Measurements from ENCODE around the gene JPH2. TPM values are rescaled to one million over a fixed set of nuclear protein-coding genes. Genes with fewer than 3 reads are reported as not detected.

The JPH2 gene
- total RNA-seq, 1 experiment from 2014 or later = 15.8 TPM

DNA sequence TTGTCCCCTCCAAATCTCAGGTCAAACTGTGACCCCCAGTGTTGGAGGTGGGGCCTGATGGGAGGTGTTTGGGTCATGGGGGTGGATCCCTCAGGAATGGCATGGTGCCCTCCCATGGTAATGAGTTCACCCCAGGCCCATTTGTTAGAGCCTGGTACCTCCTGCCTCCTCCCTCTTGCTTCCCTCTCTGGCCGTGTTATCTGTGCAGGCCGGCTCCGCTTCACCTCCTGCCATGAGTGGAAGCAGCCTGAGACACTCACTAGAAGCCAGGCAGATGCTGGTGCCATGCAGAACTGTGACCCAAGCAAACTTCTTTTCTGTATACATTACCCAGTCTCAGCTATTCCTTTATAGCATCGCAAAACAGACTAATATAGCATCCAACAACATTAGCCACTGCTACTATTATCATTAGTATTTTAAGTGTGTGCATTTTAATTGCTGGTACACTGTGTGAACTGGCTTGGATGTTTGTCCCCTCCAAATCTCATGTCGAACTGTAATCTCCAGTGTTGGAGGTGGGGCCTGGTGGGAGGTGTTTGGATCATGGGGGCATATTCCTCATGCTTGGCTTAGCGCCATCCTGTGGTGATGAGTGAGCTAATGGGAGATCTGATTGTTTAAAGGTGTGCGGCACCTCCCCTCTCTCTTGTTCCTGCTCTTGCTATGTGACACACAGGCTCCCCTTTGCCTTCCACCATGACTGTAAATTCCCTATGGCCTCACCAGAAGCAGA is 35.8 kb upstream of the JPH2 start:
- POLR2A ChIA-PET (ENCODE audit: unreplicated experiment) = no interaction called here
- BruUV-seq (replicated peaks) = no TSS peak

DNA sequence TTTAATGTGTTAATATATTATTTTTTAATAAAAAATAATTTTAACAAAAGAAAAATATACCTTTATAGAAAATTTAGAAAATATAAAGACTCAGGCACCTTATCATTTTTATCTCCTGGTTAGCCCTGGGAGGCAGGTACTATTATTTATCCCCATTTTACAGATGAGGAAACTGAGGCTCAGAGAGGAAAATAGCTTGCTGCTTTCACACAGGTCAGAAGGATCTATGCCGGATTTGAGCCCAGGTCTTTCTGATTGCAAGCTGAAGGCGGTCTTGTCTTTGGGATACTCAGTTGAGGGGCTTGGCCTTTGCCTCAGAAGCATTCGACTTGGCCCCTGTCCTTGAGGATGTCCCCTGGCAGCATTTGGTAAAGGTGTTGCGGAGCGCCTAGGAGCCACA is 35.0 kb upstream of the JPH2 start:
- Histone ChIP-seq H3K4me1 (ENCODE audit: insufficient read depth, low read length) (peaks cover 7% of the 10 kb centered on the region; the same call in 1 of the 2 replicates), H3K9me2 (replicated peaks; ENCODE audit: low read length) (no peaks in the 10 kb centered on the region), H3K36me3 (ENCODE audit: low read depth, low read length) (no peaks in the 10 kb centered on the region), H3K9me3 (ENCODE audit: low read length) (no peaks in the 10 kb centered on the region), H3K9ac (ENCODE audit: low read length) (no peak overlapping the region), H2AFZ (ENCODE audit: low read length) (no peak overlapping the region), H3K79me2 (ENCODE audit: low read length) (no peaks in the 10 kb centered on the region), H3K4me2 (ENCODE audit: low read length) (no peak overlapping the region), H4K20me1 (ENCODE audit: low read length) (no peaks in the 10 kb centered on the region), H3K27me3 (ENCODE audit: low read length) (no peaks in the 10 kb centered on the region), H3F3A (ENCODE audit: low read length, unreplicated experiment) (no peaks in the 10 kb centered on the region), H3K4me3 (ENCODE audit: low read length) (no peak overlapping the region), H3K27ac (ENCODE audit: low read length) (no peak overlapping the region)
- DNase-seq = no peak
- BruUV-seq (replicated peaks) = no TSS peak
- no peak for ATAC-seq
- intact Hi-C loops (cut with micrococcal nuclease) = no loop called here
- ChIA-PET CTCF (no interaction called here), POLR2A (ENCODE audit: unreplicated experiment) (no interaction called here)
- TF ChIP-seq EZH2phosphoT487 (IDR thresholded peaks at IDR 0.05; ENCODE audit: borderline replicate concordance, low read length) = no peak
- no peak for TF ChIP-seq EZH2 (IDR thresholded peaks at IDR 0.05; ENCODE audit: low read length, unreplicated experiment)
- TF ChIP-seq, protein P1, sequence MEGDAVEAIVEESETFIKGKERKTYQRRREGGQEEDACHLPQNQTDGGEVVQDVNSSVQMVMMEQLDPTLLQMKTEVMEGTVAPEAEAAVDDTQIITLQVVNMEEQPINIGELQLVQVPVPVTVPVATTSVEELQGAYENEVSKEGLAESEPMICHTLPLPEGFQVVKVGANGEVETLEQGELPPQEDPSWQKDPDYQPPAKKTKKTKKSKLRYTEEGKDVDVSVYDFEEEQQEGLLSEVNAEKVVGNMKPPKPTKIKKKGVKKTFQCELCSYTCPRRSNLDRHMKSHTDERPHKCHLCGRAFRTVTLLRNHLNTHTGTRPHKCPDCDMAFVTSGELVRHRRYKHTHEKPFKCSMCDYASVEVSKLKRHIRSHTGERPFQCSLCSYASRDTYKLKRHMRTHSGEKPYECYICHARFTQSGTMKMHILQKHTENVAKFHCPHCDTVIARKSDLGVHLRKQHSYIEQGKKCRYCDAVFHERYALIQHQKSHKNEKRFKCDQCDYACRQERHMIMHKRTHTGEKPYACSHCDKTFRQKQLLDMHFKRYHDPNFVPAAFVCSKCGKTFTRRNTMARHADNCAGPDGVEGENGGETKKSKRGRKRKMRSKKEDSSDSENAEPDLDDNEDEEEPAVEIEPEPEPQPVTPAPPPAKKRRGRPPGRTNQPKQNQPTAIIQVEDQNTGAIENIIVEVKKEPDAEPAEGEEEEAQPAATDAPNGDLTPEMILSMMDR (conservative IDR thresholded peaks at IDR 0.05; ENCODE audit: low read depth, low read length) = no peak

More for the DNA sequence above, 35.8 kb upstream of the JPH2 start:
- Histone ChIP-seq H3K4me3 (ENCODE audit: low read length) (no peak overlapping the region), H3K27me3 (ENCODE audit: low read length) (no peaks in the 10 kb centered on the region), H3K36me3 (ENCODE audit: low read depth, low read length) (no peaks in the 10 kb centered on the region), H3K27ac (ENCODE audit: low read length) (no peak overlapping the region), H4K20me1 (ENCODE audit: low read length) (no peaks in the 10 kb centered on the region), H3K9ac (ENCODE audit: low read length) (no peak overlapping the region), H3K79me2 (ENCODE audit: low read length) (no peaks in the 10 kb centered on the region), H3F3A (ENCODE audit: low read length, unreplicated experiment) (no peaks in the 10 kb centered on the region), H3K4me1 (ENCODE audit: insufficient read depth, low read length) (peaks cover 7% of the 10 kb centered on the region; the same call in 1 of the 2 replicates), H3K9me3 (ENCODE audit: low read length) (no peaks in the 10 kb centered on the region), H3K4me2 (ENCODE audit: low read length) (no peak overlapping the region), H2AFZ (ENCODE audit: low read length) (no peak overlapping the region), H3K9me2 (replicated peaks; ENCODE audit: low read length) (no peaks in the 10 kb centered on the region)
- intact Hi-C loops (cut with micrococcal nuclease) = no loop called here
- CTCF ChIA-PET = interaction anchor here (0.5 kb wide), 1 partner anchor 135 kb away, joined by 7 read pairs; no protein-coding TSS in a partner anchor
- ATAC-seq (no peak), DNase-seq (no peak)
- TF ChIP-seq EZH2phosphoT487 (IDR thresholded peaks at IDR 0.05; ENCODE audit: borderline replicate concordance, low read length) = no peak
- TF ChIP-seq, protein P1 (conservative IDR thresholded peaks at IDR 0.05; ENCODE audit: low read depth, low read length) = peak; percentile 15; the same call in 1 of the 2 replicates

DNA sequence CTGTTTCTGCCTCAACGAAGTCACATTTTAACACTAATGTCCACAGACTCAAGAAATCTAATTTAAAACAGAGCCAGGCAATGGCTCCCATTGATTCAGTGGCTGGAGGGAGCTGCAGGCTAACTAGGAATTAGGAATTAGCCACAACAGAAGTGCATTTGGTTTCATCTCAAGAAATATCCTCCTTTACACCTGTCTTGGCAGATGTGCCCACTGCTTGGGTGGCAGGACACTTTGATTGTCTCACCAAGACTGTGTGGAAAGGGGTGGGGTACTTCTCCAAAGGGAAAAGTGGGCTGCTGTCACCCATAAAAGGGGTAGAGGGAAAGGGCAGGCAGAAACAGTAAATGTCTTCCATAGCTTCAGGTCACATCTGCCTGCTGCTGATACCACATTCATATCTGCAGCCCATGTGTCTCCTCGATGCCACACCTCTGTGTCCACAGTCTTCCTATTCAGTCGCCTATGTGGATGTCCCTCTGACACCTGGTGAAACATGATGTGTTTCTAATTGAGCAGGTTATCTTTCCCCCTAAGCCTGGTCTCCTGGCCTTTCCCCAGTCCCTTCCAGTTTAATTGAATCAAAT is 34.5 kb upstream of the JPH2 start:
- H4K20me1 ChIP-seq (ENCODE audit: low read length) = no peaks in the 10 kb centered on the region
- DNase-seq = no peak
- H3F3A ChIP-seq (ENCODE audit: low read length, unreplicated experiment) = no peaks in the 10 kb centered on the region
- H3K9me3 ChIP-seq (ENCODE audit: low read length) = no peaks in the 10 kb centered on the region
- intact Hi-C loops (cut with micrococcal nuclease) = no loop called here
- no peaks in the 10 kb centered on the region for H3K27me3 ChIP-seq (ENCODE audit: low read length)
- H2AFZ ChIP-seq (ENCODE audit: low read length) = no peak overlapping the region
- POLR2A ChIA-PET (ENCODE audit: unreplicated experiment) = no interaction called here
- H3K4me1 ChIP-seq (ENCODE audit: insufficient read depth, low read length) = peaks cover 7% of the 10 kb centered on the region; the same call in 1 of the 2 replicates
- CTCF ChIA-PET = no interaction called here
- TF ChIP-seq EZH2 (IDR thresholded peaks at IDR 0.05; ENCODE audit: low read length, unreplicated experiment) (no peak), EZH2phosphoT487 (IDR thresholded peaks at IDR 0.05; ENCODE audit: borderline replicate concordance, low read length) (no peak)
- TF ChIP-seq, protein P1 (conservative IDR thresholded peaks at IDR 0.05; ENCODE audit: low read depth, low read length) = no peak
- H3K4me2 ChIP-seq (ENCODE audit: low read length) = no peak overlapping the region
- H3K9me2 ChIP-seq (replicated peaks; ENCODE audit: low read length) = no peaks in the 10 kb centered on the region
- BruUV-seq (replicated peaks) = no TSS peak
- ATAC-seq = no peak
- no peak overlapping the region for H3K4me3 ChIP-seq (ENCODE audit: low read length)
- H3K79me2 ChIP-seq (ENCODE audit: low read length) = no peaks in the 10 kb centered on the region
- no peak overlapping the region for H3K27ac ChIP-seq (ENCODE audit: low read length)
- no peak overlapping the region for H3K9ac ChIP-seq (ENCODE audit: low read length)
- no peaks in the 10 kb centered on the region for H3K36me3 ChIP-seq (ENCODE audit: low read depth, low read length)

Data from PC-3 (cell line).